ENCODE results near the gene C12orf75. TPM values are rescaled to one million over a fixed set of nuclear protein-coding genes. Genes with fewer than 3 reads are reported as not detected.

The C12orf75 gene
- total RNA-seq, 1 donor from 2014 or later: 40.4 TPM

- Mint-ChIP-seq H3K27me3 (ENCODE audit: low read depth) (no peaks in the 10 kb centered on the region), H3K9me3 (no peaks in the 10 kb centered on the region), H3K27ac (ENCODE audit: unreplicated experiment) (no peak overlapping the region), H3K4me3 (no peak overlapping the region), H3K4me1 (peaks cover 45% of the 10 kb centered on the region), H3K36me3 (ENCODE audit: low read depth) (peaks cover 15% of the 10 kb centered on the region)
- DNase-seq (ENCODE audit: low read depth, low spot score): no peak
- TF ChIP-seq CTCF (conservative IDR thresholded peaks at IDR 0.05): no peak
Observed at GRCh38 chr12:105352940-105353635, 22.6 kb downstream of the C12orf75 start.

- no peak for TF ChIP-seq CTCF (conservative IDR thresholded peaks at IDR 0.05)
- DNase-seq (ENCODE audit: low read depth, low spot score): no peak
- Mint-ChIP-seq H3K4me1 (peaks cover 23% of the 10 kb centered on the region), H3K27me3 (ENCODE audit: low read depth) (no peaks in the 10 kb centered on the region), H3K36me3 (ENCODE audit: low read depth) (peaks cover 15% of the 10 kb centered on the region), H3K4me3 (no peak overlapping the region), H3K27ac (ENCODE audit: unreplicated experiment) (no peak overlapping the region), H3K9me3 (no peaks in the 10 kb centered on the region)
Observed at GRCh38 chr12:105355752-105356151, 25.3 kb downstream of the C12orf75 start.

- H3K27me3 Mint-ChIP-seq (ENCODE audit: low read depth): no peaks in the 10 kb centered on the region
- H3K27ac Mint-ChIP-seq (ENCODE audit: unreplicated experiment): no peak overlapping the region
- H3K4me1 Mint-ChIP-seq: peaks cover 14% of the 10 kb centered on the region
- no peaks in the 10 kb centered on the region for H3K9me3 Mint-ChIP-seq
- DNase-seq (ENCODE audit: low read depth, low spot score): no peak
- peaks cover 10% of the 10 kb centered on the region for H3K36me3 Mint-ChIP-seq (ENCODE audit: low read depth)
- no peak for TF ChIP-seq CTCF (conservative IDR thresholded peaks at IDR 0.05)
- H3K4me3 Mint-ChIP-seq: no peak overlapping the region
Observed at GRCh38 chr12:105357162-105357691, 26.7 kb downstream of the C12orf75 start.

GRCh38 chr12:105358789-105359188 lies 28.3 kb downstream of the C12orf75 start:
- no peak overlapping the region for H3K4me3 Mint-ChIP-seq
- H3K27ac Mint-ChIP-seq (ENCODE audit: unreplicated experiment): no peak overlapping the region
- H3K4me1 Mint-ChIP-seq: peaks cover 7% of the 10 kb centered on the region
- H3K36me3 Mint-ChIP-seq (ENCODE audit: low read depth): peaks cover 11% of the 10 kb centered on the region
- no peak for DNase-seq (ENCODE audit: low read depth, low spot score)
- H3K9me3 Mint-ChIP-seq: peaks cover 3% of the 10 kb centered on the region
- no peak for TF ChIP-seq CTCF (conservative IDR thresholded peaks at IDR 0.05)
- no peaks in the 10 kb centered on the region for H3K27me3 Mint-ChIP-seq (ENCODE audit: low read depth)

- no peaks in the 10 kb centered on the region for H3K27me3 Mint-ChIP-seq (ENCODE audit: low read depth)
- no peak for DNase-seq (ENCODE audit: low read depth, low spot score)
- H3K4me1 Mint-ChIP-seq: peaks cover 7% of the 10 kb centered on the region
- H3K4me3 Mint-ChIP-seq: no peak overlapping the region
- H3K36me3 Mint-ChIP-seq (ENCODE audit: low read depth): peaks cover 8% of the 10 kb centered on the region
- H3K9me3 Mint-ChIP-seq: peaks cover 3% of the 10 kb centered on the region
- no peak overlapping the region for H3K27ac Mint-ChIP-seq (ENCODE audit: unreplicated experiment)
- no peak for TF ChIP-seq CTCF (conservative IDR thresholded peaks at IDR 0.05)
Observed at GRCh38 chr12:105359856-105360255, 29.4 kb downstream of the C12orf75 start.

All from neural crest cell (in vitro differentiated cells).